HG03565 (cell line): ENCODE results near the gene HCN3.
"Not testable (repeated sequence)": the region's sequence is repeated elsewhere in the genome, so short reads cannot be mapped to it uniquely, and the experiment has no call there.

ENCODE experiments used
- ATAC-seq: cut with Tn5 transposase; IDR thresholded peaks from one replicate; pipeline ENCODE4 v1.9.1; 2021; ENCODE audit warnings: mild to moderate bottlenecking, moderate library complexity; ENCODE audit not compliant: unreplicated experiment

The HCN3 gene

DNA sequence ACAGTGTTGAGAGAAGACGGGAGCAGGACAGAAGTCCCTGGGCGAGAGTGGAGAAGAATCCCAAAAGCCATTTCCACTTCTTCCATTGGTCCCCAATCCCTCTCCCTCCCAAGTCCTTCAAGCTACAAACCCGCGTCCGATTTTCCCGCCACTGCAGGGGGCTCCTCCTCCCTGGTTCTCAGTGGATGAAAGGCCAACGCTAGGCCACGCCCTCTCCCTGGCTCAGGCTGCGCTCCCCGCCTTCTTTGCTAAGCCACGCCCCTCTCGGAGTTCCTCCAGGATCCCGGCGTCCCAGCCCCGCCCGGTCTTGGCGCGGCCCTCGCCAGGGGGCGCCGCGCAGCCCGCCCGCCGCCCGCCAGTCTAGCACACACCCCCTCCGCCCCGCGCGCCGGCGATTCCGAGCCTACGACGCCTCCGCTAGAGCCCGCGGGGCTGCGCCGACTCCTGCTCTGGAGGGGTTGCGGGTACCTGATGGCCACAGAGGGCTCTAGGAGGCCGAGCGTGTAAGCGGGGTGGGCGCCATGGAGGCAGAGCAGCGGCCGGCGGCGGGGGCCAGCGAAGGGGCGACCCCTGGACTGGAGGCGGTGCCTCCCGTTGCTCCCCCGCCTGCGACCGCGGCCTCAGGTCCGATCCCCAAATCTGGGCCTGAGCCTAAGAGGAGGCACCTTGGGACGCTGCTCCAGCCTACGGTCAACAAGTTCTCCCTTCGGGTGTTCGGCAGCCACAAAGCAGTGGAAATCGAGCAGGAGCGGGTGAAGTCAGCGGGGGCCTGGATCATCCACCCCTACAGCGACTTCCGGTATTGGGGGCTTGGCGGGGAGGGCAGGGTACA is at the start of gene HCN3:
Gene HCN3 (plus strand): TSS at position 394 of the 832 bp plus-strand sequence. CDS start 128 bp downstream, at position 522.
- ATAC-seq = peak; percentile 64

DNA sequence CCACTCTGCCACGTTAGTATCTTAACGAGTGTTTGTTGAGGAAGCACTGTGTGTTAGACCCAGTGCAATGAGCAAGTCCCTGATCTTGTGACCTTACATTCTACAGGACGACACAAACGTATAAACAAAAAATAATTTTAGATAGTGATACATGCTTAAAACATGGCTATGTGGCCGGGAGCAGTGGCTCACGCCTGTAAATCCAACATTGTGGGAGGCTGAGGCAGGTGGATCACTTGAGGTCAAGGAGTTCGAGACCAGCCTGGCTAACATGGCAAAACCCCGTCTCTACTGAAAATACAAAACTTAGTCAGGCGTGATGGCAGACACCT is 49.2 kb upstream of the HCN3 start:
- ATAC-seq = no peak

DNA sequence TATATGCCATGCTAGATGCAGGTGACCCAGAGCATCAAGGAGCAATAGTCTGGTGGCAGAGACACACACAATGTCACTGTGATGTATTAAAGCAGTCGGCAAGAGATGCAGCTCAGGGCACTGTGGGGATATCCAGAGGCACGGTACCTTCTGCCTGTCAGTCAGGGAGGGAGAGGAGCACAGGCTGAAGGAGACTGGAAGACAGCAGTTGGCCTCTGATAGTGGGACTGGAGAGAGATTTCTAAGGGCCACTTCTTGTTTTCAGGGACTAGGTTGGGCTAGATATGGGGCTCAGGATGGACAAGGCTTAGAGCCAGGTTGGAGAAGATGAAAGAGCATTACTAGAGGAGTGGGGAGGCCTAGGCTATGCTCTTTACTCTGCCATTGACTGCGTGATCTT is 46.0 kb upstream of the HCN3 start:
- ATAC-seq = not testable (repeated sequence)

DNA sequence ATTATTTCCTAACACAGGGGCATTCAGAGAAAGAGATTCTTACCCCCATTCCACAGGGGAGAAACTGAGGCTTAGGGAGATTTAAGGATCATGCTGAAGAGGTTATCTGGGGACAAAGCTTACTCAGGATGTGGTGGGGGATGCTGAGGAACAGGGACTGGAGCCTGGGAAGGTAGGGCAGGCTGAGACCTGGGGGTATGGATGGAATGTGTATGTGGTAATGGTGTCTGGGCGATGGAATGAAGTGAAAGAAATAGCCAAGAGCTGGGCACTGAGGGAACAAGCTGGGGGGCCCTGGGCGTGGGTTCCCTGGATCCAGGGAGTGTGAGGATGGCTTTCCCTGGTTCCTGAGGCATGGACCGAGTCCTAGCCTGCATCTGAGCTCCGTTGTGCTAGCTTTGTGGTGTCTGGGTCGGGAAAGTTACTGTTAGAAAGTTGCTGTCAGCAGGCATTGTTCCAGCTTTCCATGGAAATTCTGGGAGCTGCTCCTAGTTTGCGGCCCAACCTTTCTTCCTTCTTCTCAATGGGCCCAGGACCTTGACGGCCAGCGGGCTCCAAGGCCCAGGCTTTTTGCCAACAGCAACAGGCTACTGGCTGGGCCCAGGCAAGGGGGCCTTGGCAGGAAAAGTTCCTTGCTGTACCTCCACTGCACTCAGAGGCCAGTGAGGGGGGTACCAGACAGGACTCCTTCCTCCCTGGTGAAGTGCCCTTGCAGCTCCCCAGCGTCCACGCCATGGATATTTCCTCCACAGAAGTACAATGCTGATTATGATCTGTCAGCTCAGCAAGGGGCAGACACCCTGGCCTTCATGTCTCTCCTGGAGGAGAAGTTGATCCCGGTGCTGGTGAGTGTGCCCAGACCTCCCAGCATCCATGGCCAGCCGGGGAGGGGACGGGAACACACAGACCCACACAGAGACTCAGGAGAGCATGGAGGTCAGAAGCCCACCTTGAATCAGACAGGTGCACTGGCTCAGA is 45.0 kb upstream of the HCN3 start:
- not testable (repeated sequence) for ATAC-seq

DNA sequence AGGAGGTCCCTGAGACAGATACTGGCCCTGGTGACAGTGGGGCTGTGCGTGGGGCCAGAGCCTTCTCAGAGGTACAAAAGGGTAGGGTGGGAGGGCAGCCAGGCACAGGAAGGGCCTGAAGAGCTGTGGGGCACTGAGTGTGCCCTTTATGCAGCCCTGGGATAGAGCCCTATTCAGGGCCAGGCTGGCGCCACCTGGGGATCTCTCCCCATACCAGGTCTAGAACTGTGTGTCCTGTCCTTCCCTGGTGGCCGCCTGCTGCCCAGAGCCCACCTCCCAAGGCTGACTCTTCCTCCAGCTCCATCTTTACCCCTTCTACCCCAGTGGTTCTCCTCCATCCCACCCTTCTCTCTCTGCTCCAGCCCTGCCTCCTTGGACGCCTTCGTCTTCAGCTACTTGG is 43.8 kb upstream of the HCN3 start:
- ATAC-seq = not testable (repeated sequence)

DNA sequence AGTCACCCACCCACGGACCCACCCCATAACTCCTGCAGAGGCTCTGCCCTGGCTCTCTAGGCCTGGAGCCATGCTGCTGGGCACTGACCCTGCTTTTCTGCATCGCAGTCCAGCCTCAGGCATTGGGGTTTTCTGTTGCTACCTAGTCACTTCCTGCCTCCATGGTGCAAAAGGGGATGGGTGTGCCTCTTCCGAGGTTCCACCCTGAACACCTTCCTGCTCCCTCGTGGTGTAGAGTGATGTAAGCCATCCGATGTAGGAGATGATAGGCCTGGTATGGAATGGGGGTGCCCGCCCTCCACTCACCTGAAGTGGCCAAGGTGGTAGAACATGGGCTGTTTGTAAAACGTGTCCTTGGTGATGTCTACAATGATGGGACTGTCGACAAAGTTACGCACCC is 41.9 kb upstream of the HCN3 start:
- ATAC-seq = not testable (repeated sequence)

DNA sequence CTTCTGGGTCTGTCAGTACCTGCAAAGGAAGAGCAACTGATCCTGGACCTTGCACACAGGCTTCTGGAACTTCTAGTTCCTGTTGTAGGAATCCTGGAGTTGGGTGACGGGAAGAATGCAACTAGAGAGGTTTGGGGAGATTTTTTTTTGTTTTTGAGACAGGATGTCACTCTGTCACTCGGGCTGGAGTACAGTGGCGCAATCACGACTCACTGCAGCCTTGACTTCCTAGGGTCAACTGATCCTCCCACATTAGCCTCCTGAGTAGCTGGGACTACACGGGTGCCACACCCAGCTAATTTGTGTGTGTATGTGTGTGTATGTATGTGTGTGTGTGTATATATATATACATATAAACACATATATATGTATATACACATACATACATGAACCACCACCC is 40.8 kb upstream of the HCN3 start:
- no peak for ATAC-seq

DNA sequence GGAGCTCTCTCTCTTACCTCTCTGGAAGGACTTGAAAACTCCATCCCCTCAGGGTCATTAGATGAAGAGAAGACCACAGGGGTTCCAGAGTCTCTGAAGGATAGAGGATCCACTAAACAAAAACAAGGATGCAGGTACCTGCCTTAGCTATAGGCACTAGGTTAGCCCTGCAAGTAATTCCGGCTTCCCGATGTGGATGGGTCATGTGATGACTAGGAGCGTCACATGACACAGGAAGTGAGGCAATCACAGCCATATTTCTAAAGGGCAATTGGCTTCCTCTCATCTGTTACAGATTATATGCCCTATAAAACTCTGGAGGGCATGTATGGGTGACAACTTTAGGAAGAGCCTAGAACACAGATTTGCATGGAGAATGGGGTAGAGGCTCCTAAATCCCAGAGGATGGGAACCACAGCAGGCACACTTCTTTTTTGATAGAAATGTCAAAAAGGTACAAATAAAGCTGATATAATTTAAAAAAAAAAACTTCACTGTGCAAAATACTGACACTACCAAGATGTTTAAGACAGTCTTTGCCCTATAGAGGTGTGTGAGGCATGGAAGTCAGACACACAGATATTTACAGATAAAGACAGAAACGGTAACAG is 36.1 kb upstream of the HCN3 start:
- no peak for ATAC-seq

DNA sequence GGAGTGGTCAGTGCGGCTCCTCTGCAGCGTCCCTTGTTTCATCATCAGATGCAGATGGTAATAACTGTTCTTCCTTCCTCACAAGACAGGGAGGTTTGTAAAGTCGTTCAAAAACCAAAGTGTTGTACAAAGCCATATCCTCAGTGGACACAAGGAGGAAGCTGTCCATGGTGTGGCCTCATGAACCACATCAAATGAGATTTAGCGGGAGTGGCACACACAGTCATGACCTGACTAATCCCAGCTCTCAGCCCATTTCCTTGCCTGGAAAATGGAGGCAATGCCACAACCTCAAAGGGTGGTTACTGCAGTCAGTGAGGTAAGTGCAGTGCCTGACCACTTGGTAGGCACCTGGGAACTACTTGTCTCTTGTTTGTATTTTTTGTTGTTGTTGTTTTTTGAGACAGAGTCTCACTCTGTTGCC is 35.4 kb upstream of the HCN3 start:
- no peak for ATAC-seq

DNA sequence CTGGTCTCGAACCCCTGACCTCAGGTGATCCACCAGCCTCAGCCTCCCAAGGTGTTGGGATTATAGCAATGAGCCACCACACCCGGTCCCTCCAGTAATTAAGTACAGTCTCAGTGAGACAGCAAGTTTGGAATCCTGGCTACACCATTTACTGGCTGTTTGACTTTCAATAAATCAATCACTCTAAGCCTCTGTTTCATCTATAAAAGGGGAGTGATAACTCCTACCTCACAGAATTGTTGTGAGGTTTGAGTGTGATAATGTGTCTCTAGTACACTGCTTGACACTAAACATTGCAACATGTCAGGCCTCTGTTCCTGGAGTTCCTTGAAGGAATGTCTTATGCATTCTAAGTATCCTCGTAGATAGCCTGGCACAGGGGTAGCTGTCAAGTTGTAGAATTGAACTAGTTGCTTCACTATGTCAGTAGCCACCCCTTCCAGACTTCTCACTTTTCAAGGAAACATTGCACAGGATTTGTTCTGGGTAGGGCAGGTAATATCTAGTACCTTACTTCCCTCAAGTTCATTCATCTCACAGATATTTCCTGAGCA is 34.4 kb upstream of the HCN3 start:
- ATAC-seq = no peak

DNA sequence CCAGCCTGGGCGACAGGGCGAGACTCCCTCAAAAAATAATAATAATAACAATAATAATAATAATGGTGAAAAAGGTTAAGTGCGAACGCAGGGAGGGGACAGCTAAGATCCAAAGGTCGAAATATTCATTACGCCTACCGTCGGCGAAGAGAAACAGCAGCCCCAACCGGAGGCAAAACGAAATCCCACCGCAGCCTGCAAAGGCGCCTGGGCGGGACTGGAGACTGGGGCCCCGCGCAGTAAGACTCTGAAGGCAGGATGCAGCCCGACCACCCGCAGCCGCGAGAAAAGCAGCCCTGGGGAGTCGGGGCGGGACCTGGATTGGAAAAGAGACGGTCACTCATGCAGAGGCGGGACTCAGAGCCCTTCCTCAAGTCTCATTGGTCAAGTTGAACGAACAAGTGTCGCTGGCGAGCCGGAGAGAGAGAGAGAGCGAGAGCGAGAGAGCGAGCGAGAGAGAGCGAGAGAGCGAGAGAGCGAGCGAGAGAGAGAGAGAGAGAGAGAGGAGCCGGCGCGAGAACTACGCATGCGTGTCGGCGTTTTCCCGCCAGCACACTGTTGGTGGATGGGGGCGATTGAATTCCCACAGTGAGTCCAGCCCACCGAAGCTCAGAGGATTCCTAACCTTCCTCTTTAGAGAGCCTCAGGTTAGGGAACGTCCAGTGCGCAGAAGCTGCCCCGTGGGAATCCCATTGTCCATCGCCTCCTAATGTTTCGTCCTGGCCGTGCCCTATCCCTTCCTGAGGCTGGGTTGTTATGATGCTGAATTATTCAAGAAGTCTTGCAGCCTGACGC is 32.7 kb upstream of the HCN3 start:
- ATAC-seq = peak; percentile 78

DNA sequence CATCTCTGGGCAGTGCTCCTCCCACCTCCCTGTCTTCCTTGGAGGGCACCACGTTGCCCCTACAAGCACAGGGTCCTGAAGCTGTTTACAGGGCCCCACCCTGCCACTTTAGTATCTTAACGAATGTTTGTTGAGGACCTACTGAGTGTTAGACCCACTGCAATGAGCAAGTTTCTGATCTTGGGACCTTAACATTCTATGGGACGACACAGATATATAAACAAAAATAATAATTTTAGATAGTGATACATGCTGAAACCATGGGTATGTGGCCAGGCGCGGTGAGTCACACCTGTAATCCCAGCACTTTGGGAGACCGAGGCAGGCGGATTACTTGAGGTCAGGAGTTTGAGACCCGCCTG is 32.1 kb upstream of the HCN3 start:
- no peak for ATAC-seq

DNA sequence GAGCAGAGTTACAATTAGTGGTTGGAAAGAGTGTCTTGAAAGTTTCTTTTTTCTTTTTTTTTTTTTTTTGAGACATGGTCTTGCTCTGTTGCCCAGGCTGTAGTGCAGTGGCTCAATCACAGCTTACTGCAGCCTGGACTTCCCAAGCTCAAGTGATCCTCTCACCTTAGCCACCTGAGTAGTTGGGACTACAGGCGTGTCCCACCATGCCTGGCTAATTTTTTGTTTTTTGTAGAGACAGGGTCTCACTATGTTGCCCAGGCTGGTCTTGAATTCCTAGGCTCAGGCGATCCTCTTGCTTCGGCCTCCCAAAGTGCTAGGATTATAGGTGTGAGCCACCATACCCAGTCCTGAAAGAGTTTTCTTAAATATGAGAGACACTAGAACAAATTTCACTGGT is 30.5 kb upstream of the HCN3 start:
- not testable (repeated sequence) for ATAC-seq

DNA sequence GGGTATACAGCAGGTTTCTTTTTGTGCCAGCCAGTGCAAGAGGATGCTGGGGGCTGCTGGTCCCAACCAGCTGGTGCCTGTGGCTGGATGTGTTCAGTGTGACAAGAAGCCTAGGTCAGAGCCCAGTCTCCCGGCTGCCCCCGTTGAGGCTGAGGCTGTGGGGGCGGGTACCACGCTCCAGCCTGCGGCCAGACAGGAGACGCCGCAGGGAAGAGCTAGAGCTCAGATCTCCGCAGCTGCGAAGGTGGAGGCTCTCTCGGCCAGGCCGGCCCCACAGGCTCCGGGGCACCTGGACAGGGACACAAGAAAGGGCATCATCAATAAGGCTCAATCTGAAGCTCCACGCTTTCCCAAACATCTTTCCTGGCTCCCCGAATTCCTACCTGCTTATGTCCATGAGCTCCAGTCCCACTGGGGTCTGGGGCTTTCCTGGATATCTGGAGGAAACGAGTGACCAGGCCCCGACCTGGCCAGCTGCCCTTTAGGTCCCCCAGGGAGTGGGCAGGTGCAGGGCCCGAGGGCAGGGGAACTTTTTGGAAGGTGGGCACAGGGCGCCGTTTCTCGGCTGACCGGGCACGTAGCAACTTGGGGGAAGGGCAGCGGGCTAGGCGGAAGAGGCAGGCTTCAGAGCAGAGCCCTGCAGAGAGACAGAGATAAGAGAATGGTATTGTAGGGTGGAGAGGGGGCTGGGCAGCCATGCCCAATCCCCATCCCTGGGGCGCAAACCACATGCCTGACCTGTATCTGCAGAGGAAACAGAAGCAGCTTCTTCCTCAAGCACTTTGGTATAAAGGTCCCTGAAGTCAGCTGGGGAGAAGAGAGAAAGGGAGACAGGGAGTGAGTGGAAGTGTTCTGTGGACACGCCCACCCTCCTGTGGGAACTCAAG is 29.4 kb upstream of the HCN3 start:
- no peak for ATAC-seq

DNA sequence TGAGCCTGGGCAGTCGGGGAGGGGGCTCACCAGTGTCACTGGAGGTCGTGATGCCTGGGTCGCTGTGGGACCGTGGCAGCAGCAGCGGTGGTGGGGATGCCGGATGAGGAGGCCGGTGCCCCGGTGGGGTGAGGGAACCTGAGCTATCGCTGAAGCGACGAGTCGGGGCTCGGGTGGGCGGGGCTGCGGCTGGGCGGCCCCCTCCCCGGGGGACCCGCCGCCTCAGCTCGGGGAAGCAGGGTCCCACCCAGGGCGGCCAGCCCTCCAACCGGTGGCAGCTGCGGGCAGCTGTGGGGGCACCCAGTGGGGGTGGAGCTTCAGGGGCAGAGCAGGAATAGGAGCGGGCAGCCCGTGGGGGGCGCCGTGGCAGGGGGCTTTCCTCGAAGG is 27.0 kb upstream of the HCN3 start:
- ATAC-seq = peak; percentile 22

DNA sequence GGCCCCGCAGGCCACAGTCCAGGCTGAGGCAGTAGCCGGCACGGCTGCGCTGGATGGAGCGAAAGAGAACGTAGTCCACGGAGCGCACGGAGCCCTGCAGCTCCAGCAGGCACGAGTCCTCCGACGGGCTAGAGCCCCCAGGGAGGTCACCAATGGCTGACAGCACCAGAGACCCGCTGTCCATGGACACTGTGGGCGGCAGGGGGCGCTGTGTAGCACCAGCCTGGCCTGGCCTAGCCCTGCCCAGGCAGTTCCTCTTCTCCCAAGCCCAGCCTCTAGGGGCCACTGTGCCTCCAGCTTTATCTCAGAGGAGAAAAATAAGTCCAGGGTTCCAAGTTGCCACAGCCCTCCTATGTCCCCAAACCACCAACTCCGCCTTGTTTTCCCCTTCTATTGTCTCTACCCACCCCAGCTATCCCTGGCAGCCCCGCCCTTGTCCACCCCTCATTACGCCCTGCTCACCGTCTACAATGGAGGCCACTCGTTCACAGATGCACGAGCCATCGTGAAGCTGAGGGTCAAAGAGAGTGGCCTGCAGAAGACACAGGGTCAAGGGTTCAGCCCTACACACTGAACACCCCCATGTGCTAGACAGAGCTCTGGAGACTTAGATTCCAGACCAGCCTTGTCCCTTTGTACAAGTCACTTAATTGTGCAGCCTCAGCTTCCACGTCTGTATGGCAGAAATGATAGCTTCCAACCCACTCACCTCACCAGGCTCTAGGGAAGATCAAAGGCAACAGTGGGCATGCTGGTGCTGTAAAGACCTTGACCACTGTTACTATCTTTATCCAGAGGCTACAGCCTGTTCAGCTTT is 26.4 kb upstream of the HCN3 start:
- peak; percentile 71 for ATAC-seq

DNA sequence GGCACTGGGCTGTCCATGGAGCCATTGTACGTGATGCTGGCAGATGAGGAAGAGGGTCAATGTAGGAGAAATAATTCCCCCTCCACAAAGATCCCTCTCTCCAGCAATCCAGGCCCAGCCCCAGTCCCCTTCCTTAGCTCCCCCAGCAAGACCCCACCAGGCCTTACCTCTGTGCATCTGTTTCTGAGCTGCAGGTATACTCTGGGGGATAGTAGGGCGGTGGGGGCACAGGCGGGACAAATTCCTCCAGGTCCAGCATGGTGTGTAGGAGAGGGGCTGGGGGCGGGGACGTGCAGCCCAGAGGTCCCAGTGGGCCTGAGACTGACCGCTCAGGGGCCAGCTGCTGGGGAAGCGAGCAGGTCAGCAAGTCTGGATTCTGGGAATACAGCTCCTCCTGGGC is 25.7 kb upstream of the HCN3 start:
- ATAC-seq = no peak

DNA sequence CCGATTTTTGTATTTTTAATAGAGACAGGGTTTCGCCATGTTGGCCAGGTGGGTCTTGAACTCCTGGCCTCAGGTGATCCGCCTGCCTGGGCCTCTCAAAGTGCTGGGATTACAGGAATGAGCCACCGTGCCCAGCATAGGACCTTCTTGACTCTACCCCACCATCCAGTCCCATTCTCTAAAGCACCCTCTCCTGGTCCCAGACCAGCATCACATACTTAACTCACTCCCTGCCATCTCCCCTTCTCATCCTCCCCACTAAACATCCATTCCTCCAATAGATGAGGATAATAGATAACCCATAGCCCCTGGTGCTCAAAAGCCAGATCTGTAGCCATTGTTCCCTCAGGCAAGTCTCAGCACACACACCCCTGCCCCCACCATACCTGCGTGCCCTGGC is 24.1 kb upstream of the HCN3 start:
- no peak for ATAC-seq

DNA sequence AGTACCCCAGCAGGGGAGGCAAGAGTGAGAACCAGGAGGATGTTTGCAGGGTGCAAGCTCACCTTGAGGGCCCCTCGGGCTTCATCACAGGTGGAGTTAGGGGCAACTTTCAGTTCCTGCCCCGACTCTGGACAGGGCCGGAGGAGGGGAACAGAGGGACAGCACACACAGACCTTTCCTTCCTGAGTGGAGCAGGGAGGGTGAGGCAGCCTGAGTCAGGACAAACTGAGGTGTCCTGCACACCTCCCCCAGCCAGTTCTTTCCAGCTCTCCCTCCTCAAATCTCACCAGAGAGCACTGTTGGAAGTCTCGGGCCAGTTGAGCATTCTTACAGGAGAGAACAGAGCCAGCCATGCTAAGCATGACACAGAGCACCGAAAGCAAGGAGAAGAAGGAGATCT is 23.5 kb upstream of the HCN3 start:
- ATAC-seq = no peak
